Fibroblast of pulmonary artery (primary cell): ENCODE data around the gene MALRD1.

Source experiments
- DNase-seq: peaks from one replicate; pipeline ENCODE4 v3.0.0-alpha.2; 2010; ENCODE audit warnings: low read depth
- H3K4me3 ChIP-seq: replicated peaks from 2 replicates; pipeline ENCODE4 v1.5.1; 2011; ENCODE audit warnings: low read depth, mild to moderate bottlenecking, control low read depth, low read length, moderate library complexity
- TF ChIP-seq, protein P1 (sequence below): IDR thresholded peaks from 2 replicates; pipeline ENCODE4 v1.5.1; 2011; ENCODE audit warnings: mild to moderate bottlenecking, control low read depth, low read length, inconsistent platforms; ENCODE audit errors: missing control alignments

Gene MALRD1

DNA sequence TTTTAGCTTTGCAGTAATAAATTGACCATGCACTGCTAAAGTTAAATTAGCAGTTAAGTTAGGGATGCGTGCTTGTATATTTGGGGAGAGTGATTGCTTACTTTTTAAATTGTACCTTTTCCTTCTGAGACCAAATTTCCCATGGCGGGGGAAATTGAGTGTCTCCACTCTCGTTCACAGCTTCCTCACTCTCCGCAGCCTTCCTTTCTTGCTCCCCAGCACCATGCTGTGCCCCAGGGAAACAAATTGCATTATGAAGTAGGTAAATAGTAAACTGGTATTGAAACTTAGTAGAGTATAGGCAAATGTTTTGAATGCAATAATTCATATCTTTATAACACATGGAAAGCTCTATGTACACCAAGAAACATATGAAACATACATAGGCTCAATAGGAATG, 85.4 kb downstream of the MALRD1 start:
- H3K4me3 ChIP-seq, result no peak overlapping the region
- TF ChIP-seq, protein P1, sequence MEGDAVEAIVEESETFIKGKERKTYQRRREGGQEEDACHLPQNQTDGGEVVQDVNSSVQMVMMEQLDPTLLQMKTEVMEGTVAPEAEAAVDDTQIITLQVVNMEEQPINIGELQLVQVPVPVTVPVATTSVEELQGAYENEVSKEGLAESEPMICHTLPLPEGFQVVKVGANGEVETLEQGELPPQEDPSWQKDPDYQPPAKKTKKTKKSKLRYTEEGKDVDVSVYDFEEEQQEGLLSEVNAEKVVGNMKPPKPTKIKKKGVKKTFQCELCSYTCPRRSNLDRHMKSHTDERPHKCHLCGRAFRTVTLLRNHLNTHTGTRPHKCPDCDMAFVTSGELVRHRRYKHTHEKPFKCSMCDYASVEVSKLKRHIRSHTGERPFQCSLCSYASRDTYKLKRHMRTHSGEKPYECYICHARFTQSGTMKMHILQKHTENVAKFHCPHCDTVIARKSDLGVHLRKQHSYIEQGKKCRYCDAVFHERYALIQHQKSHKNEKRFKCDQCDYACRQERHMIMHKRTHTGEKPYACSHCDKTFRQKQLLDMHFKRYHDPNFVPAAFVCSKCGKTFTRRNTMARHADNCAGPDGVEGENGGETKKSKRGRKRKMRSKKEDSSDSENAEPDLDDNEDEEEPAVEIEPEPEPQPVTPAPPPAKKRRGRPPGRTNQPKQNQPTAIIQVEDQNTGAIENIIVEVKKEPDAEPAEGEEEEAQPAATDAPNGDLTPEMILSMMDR, result no peak
- no peak for DNase-seq

DNA sequence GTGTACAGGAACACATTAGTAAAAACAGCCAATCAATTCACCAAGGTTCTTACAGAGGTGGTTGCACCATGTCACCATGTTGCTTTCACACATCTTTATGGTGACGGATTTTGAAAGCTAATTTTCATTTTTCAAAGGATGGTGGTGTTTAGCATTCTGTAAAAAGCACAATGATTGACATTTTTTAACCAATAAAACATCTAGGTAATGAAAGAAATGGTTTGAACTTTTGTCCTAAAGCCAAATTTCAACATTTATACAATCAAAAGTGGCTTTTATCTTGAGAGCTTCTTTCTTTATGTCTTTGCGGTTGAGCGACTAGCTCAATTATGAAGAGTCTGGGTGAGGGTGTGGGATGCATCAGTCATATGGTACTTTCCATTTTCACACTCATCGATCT, 94.4 kb downstream of the MALRD1 start:
- H3K4me3 ChIP-seq, result no peak overlapping the region
- TF ChIP-seq, protein P1, result no peak
- no peak for DNase-seq

DNA sequence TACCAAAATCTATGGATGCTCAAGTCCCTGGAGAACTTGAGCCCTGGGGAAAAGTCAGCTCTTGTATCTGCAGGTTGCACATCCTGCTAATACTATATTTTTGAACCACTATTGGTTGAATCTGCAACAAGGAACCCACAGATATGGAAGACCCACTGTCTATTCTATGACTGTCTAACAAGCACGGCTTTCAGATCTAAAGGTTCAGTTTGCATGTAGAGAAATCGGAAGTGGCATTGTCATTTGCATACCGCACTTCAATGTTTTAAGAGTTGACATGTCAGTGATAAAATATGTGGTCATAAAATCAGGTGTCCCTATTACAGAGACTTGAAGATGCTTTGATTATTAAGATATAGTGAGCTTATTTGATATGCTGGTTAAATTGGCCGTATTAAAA, 95.6 kb downstream of the MALRD1 start:
- H3K4me3 ChIP-seq, result no peak overlapping the region
- no peak for DNase-seq
- TF ChIP-seq, protein P1, result no peak

DNA sequence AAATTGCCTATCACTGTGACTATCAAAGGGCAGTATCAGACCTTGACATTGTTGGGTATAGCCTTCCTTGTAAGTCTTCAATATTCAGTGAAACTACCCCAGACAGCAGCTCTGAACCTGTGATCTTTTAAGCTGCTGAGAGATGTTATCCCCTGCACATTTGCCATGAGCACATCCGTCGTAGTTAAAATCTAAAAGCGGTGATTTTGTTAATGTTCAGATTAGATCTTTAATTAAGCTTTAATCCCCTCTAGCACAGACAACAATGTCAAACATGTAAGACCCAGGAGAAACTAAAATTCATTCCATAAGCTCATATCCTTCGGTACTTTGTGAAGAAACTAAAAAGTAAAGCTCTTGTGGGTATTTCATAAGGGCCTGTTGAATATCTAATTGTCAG, 105.8 kb downstream of the MALRD1 start:
- DNase-seq, result no peak
- no peak overlapping the region for H3K4me3 ChIP-seq
- TF ChIP-seq, protein P1, result no peak

DNA sequence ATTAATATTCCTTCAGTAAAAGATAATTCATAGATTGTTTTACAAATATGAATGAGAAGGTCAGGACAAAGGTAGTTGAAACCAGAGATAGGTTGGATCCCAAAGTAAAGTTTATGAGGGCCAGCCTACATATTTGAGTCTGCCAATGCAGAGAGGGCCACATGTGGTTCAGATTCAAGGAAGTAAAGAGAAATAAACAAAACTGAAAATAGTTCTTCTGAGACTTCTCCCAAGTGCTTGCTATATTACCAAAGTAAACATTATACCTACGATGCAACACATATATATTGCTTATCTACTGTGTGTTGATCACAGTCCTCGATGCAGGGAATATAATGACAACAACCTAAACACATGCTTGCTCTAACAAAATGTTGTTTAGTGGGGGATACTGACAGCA, 109.8 kb downstream of the MALRD1 start:
- TF ChIP-seq, protein P1, result no peak
- no peak overlapping the region for H3K4me3 ChIP-seq
- no peak for DNase-seq

DNA sequence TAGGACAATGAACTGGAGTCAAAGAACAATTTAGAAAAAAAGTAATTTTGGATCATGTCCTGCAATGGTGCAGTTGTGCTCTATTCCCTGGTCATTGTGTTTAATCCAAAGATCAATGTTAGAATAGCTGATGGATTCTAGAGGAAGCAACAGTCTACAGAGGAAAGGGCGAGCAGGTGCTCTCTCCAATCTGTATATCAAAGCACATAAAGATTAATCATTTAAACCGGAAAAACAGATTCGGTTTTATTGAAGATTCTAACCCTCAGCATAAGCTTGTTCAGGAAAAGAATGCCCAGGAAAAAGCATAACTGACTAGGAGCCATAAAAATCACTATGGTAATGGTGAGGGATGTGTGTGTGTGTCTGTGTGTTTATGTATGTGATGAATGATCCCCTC, 110.3 kb downstream of the MALRD1 start:
- TF ChIP-seq, protein P1, result no peak
- H3K4me3 ChIP-seq, result no peak overlapping the region
- no peak for DNase-seq

DNA sequence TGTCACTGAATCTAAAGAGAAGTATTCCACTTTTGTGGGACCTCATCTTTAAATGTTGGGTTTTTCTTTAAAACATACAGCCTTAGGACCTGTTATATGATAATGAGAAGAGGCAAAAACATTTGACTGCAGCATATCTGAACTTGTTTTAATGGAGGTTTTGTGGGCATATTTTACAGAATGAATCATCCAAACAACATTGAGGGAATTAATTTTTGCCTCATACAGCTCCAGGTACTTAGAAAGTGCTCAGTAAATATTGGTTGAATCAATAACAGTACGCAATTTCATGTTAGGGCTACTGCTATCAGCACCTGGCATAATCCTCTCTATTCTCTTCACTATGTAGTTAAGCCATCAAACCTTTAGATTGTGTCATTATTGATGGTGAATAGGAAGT, 115.9 kb downstream of the MALRD1 start:
- no peak for DNase-seq
- TF ChIP-seq, protein P1, result no peak
- no peak overlapping the region for H3K4me3 ChIP-seq
